Neutrophil (primary cell): Measurements from ENCODE around the gene FGGY.
"Not testable (repeated sequence)": the region's sequence is repeated elsewhere in the genome, so short reads cannot be mapped to it uniquely, and the experiment has no call there.

ENCODE experiments used
- H3K27ac ChIP-seq: fragments of 200-600 bp; sonication (generic); 2 replicates; pipeline ENCODE4 v1.5.1; 2016; ENCODE audit warnings: mild to moderate bottlenecking, moderate library complexity
- H3K27me3 ChIP-seq: fragments of 200-600 bp; sonication (generic); 2 replicates; pipeline ENCODE4 v1.6.0; 2016; ENCODE audit warnings: mild to moderate bottlenecking
- H3K36me3 ChIP-seq: fragments of 200-600 bp; sonication (generic); 2 replicates; pipeline ENCODE4 v1.5.1; 2017
- H3K4me1 ChIP-seq, 2 experiments: fragments of 200-600 bp in 1 of 2; sonication (generic) in 1 of 2; 1 replicate in 1 of 2; 2 replicates in 1 of 2; pipeline versions ENCODE4 v1.5.1 to v1.6.1; 2013 to 2016; ENCODE audit warnings: low read depth in 1 of 2, low read length in 1 of 2, mild to moderate bottlenecking in 1 of 2, moderate library complexity in 1 of 2; ENCODE audit not compliant: control insufficient read depth in 1 of 2, insufficient read depth in 1 of 2
- H3K4me3 ChIP-seq, 2 experiments: fragments of 200-600 bp in 1 of 2; sonication (generic) in 1 of 2; 1 replicate in 1 of 2; 2 replicates in 1 of 2; pipeline ENCODE4 v1.5.1; 2013 to 2016; ENCODE audit warnings: low read depth in 1 of 2, low read length in 1 of 2, mild to moderate bottlenecking in 1 of 2, moderate library complexity in 1 of 2
- H3K9me3 ChIP-seq: fragments of 200-600 bp; sonication (generic); 2 replicates; pipeline ENCODE4 v1.5.1; 2016
- CTCF ChIP-seq: fragments of 200-600 bp; sonication (generic); IDR thresholded peaks from 2 replicates; pipeline ENCODE4 v1.5.1; 2016; ENCODE audit warnings: antibody characterized with exemption

The FGGY gene

GRCh38 chr1:59528900-59529299 is 232.0 kb downstream of the FGGY start:
- no peaks in the 10 kb centered on the region for H3K27me3 ChIP-seq
- no peaks in the 10 kb centered on the region for H3K4me1 ChIP-seq
- TF ChIP-seq CTCF: no peak
- H3K27ac ChIP-seq: no peak overlapping the region
- no peaks in the 10 kb centered on the region for H3K36me3 ChIP-seq
- no peaks in the 10 kb centered on the region for H3K9me3 ChIP-seq
- H3K4me3 ChIP-seq: no peak overlapping the region

- Histone ChIP-seq H3K27me3 (no peaks in the 10 kb centered on the region), H3K4me3 (no peak overlapping the region), H3K9me3 (no peaks in the 10 kb centered on the region), H3K4me1 (no peaks in the 10 kb centered on the region), H3K36me3 (no peaks in the 10 kb centered on the region), H3K27ac (no peak overlapping the region)
- no peak for TF ChIP-seq CTCF
These were observed 233.2 kb downstream of the FGGY start for GRCh38 chr1:59530119-59530518.

- H3K36me3 ChIP-seq: no peaks in the 10 kb centered on the region
- H3K4me3 ChIP-seq: no peak overlapping the region
- no peak for TF ChIP-seq CTCF
- H3K27ac ChIP-seq: no peak overlapping the region
- no peaks in the 10 kb centered on the region for H3K9me3 ChIP-seq
- no peaks in the 10 kb centered on the region for H3K27me3 ChIP-seq
- H3K4me1 ChIP-seq: no peaks in the 10 kb centered on the region
These were observed 235.2 kb downstream of the FGGY start for GRCh38 chr1:59532102-59532501.

GRCh38 chr1:59538476-59538875 is 241.6 kb downstream of the FGGY start:
- not testable (repeated sequence) for H3K27me3 ChIP-seq, H3K36me3 ChIP-seq, H3K27ac ChIP-seq, H3K9me3 ChIP-seq, H3K4me3 ChIP-seq, H3K4me1 ChIP-seq

- no peaks in the 10 kb centered on the region for H3K27me3 ChIP-seq
- H3K36me3 ChIP-seq: no peaks in the 10 kb centered on the region
- no peaks in the 10 kb centered on the region for H3K9me3 ChIP-seq
- no peak for TF ChIP-seq CTCF
- H3K4me1 ChIP-seq: no peaks in the 10 kb centered on the region
- no peak overlapping the region for H3K27ac ChIP-seq
- H3K4me3 ChIP-seq: no peak overlapping the region
These were observed 243.2 kb downstream of the FGGY start for GRCh38 chr1:59539961-59540681.

GRCh38 chr1:59541161-59541560 is 244.3 kb downstream of the FGGY start:
- Histone ChIP-seq H3K4me3 (no peak overlapping the region), H3K27me3 (no peaks in the 10 kb centered on the region), H3K36me3 (no peaks in the 10 kb centered on the region), H3K27ac (no peak overlapping the region), H3K9me3 (no peaks in the 10 kb centered on the region), H3K4me1 (no peaks in the 10 kb centered on the region)
- no peak for TF ChIP-seq CTCF
